Measurements from ENCODE around the gene TRMT61A. TPM values are rescaled to one million over a fixed set of nuclear protein-coding genes. Genes with fewer than 3 reads are reported as not detected.

Gene TRMT61A
- polyA plus RNA-seq, 3 donors: 2.7 to 7.1 (median 3.4) TPM

GRCh38 chr14:103530831-103531230 lies 1.8 kb downstream of the TRMT61A start:
- Mint-ChIP-seq H3K9me3 (no peaks in the 10 kb centered on the region), H3K4me3 (no peak overlapping the region), H3K4me1 (peaks cover 43% of the 10 kb centered on the region), H3K36me3 (peaks cover 5 to 23% of the 10 kb centered on the region in 2 donors), H3K27me3 (ENCODE audit: low read depth in 3 of 3) (peaks cover 1 to 3% (median 2%) of the 10 kb centered on the region in 3 donors), H3K27ac (peak overlapping the region in 1 of 7 donors; percentile 66)
- intact Hi-C loops (cut with micrococcal nuclease): no loop called here
- no peak overlapping the region for H3K4me2 ChIP-seq (replicated peaks; ENCODE audit: extremely low read depth, low read length, poor library complexity, severe bottlenecking)
- peaks cover 8% of the 10 kb centered on the region for H4K20me1 ChIP-seq (ENCODE audit: insufficient read depth, low read length)
- peaks cover 20% of the 10 kb centered on the region for H3K79me2 ChIP-seq (ENCODE audit: insufficient read depth, low read length)
- 100% methylated on average over 6 of the region's 11 CpGs for WGBS (ENCODE audit: insufficient coverage)
- H3K4me3 ChIP-seq (replicated peaks in 1 of 3; ENCODE audit: low read depth in 2 of 3, low read length in 3 of 3): no peak overlapping the region
- no peak overlapping the region for H2AFZ ChIP-seq (ENCODE audit: insufficient read depth, low read depth, low read length, poor library complexity, severe bottlenecking)
- H3K36me3 ChIP-seq (replicated peaks in 1 of 2; ENCODE audit: control insufficient read depth in 1 of 2, insufficient read depth in 2 of 2, low read length in 2 of 2): peaks cover 8 to 27% of the 10 kb centered on the region in 2 donors
- H3K9ac ChIP-seq (ENCODE audit: insufficient read depth, low read length, poor library complexity, severe bottlenecking): no peak overlapping the region
- H3K27ac ChIP-seq (ENCODE audit: low read depth in 1 of 2, low read length in 2 of 2): no peak overlapping the region
- no peaks in the 10 kb centered on the region for H3K9me3 ChIP-seq (replicated peaks in 1 of 2; ENCODE audit: control insufficient read depth in 1 of 2, insufficient read depth in 1 of 2, low read length in 2 of 2)
- no peak for DNase-seq
- no peaks in the 10 kb centered on the region for H3K27me3 ChIP-seq (ENCODE audit: control insufficient read depth in 2 of 2, insufficient read depth in 2 of 2, low read length in 2 of 2)
- TF ChIP-seq CTCF (IDR thresholded peaks at IDR 0.05): no peak
- peaks cover 42 to 43% of the 10 kb centered on the region in 2 donors for H3K4me1 ChIP-seq (ENCODE audit: control insufficient read depth in 1 of 2, insufficient read depth in 2 of 2, low read length in 2 of 2)

- Histone ChIP-seq H3K79me2 (ENCODE audit: insufficient read depth, low read length) (peaks cover 20% of the 10 kb centered on the region), H3K4me2 (replicated peaks; ENCODE audit: extremely low read depth, low read length, poor library complexity, severe bottlenecking) (no peak overlapping the region), H3K4me1 (ENCODE audit: control insufficient read depth in 1 of 2, insufficient read depth in 2 of 2, low read length in 2 of 2) (peaks cover 34 to 35% of the 10 kb centered on the region in 2 donors), H3K27ac (ENCODE audit: low read depth in 1 of 2, low read length in 2 of 2) (no peak overlapping the region), H2AFZ (ENCODE audit: insufficient read depth, low read depth, low read length, poor library complexity, severe bottlenecking) (no peak overlapping the region), H3K27me3 (ENCODE audit: control insufficient read depth in 2 of 2, insufficient read depth in 2 of 2, low read length in 2 of 2) (no peaks in the 10 kb centered on the region), H3K9ac (ENCODE audit: insufficient read depth, low read length, poor library complexity, severe bottlenecking) (no peak overlapping the region), H3K36me3 (replicated peaks in 1 of 2; ENCODE audit: control insufficient read depth in 1 of 2, insufficient read depth in 2 of 2, low read length in 2 of 2) (peaks cover 8 to 30% of the 10 kb centered on the region in 2 donors), H4K20me1 (ENCODE audit: insufficient read depth, low read length) (peaks cover 8% of the 10 kb centered on the region), H3K9me3 (replicated peaks in 1 of 2; ENCODE audit: control insufficient read depth in 1 of 2, insufficient read depth in 1 of 2, low read length in 2 of 2) (no peaks in the 10 kb centered on the region), H3K4me3 (replicated peaks in 1 of 3; ENCODE audit: low read depth in 2 of 3, low read length in 3 of 3) (no peak overlapping the region)
- WGBS (ENCODE audit: insufficient coverage): 95% methylated on average over 15 of the region's 15 CpGs
- peaks cover 3 to 23% of the 10 kb centered on the region in 2 donors for H3K36me3 Mint-ChIP-seq
- intact Hi-C loops (cut with micrococcal nuclease): no loop called here
- H3K27me3 Mint-ChIP-seq (ENCODE audit: low read depth in 3 of 3): peaks cover 0 to 3% (median 1%) of the 10 kb centered on the region in 3 donors
- no peak for DNase-seq
- H3K4me1 Mint-ChIP-seq: peaks cover 36% of the 10 kb centered on the region
- no peak for TF ChIP-seq CTCF (IDR thresholded peaks at IDR 0.05)
- no peaks in the 10 kb centered on the region for H3K9me3 Mint-ChIP-seq
- peak overlapping the region in 1 of 7 donors; percentile 21 for H3K27ac Mint-ChIP-seq
- no peak overlapping the region for H3K4me3 Mint-ChIP-seq
Observed at GRCh38 chr14:103531421-103532215, 2.6 kb downstream of the TRMT61A start.
